ENCODE results near the gene THSD4.

The THSD4 gene

DNA sequence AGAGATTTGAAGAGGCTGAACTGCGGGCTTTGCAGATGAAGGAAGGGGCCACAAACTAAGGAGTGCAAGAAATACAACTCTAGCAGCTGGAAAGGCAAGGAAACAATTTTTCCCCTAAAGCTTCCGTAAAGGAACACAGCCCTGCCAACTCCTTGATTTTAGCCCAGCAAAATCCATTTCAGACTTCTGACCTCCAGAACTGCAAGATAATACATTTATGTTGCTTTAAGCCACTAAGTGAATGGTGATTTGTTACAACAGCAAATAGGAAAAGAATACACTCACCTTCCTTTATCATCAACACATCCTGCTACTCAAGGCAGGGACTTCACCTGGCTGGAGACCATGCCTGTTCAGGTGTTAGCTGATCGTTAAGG is 575.8 kb downstream of the THSD4 start:
- Histone ChIP-seq H3K4me3 (ENCODE audit: low read depth in 1 of 2, low read length in 2 of 2) (no peak overlapping the region), H3K27me3 (ENCODE audit: low read depth, low read length) (no peaks in the 10 kb centered on the region), H3K27ac (ENCODE audit: low read length) (peak overlapping the region; percentile 73), H3K4me1 (ENCODE audit: control insufficient read depth in 1 of 2, insufficient read depth in 2 of 2, low read length in 2 of 2) (peaks cover 13 to 23% of the 10 kb centered on the region in 2 donors), H3K36me3 (ENCODE audit: control insufficient read depth in 1 of 2, insufficient read depth in 2 of 2, low read length in 2 of 2) (no peaks in the 10 kb centered on the region), H3K9me3 (ENCODE audit: control insufficient read depth in 1 of 2, low read length in 2 of 2) (no peaks in the 10 kb centered on the region)

DNA sequence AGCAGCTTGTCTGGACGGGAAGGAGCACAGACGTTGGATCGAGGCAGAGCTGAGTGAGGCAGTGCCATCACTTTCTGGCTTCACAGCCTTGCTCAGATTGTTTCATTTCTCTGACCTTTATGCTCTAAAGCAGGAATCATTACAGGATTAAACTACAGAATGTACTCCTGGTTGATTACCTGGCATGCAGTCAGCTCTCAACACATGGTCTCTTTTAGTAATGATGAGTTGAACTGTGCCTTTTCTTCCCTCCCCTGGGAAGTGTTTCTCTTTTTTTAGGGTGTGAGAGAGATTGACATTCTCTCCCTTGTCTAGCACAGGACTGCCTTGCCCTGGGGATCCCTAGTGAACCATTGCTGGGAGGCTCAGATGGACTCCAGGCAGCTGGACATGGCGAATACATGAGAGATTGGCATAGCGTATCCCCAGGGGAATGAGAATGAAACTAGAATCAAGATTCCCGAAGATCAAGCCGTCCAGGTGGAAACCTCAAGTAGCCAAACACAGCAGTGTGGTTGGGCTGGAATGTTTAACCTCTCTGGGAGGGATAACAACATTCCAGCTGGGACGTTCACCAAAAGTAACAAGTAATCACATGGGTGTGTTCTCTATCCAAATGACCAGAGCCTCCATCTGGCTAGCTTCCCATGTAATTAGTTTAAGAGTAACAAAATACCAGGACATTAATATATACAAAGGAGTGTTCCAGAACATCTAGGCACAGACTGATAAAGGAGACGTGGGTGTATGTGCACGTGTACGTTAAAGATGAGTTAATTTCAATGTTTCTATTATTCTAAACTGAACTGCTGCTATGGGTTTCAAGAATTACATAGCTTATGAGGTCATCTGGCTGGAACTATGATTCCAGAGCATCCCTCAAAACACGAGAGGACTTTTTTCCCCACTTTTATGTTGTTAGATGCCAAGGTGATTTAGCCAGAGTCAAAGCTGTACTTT is 576.5 kb downstream of the THSD4 start:
- Histone ChIP-seq H3K4me1 (ENCODE audit: control insufficient read depth in 1 of 2, insufficient read depth in 2 of 2, low read length in 2 of 2) (peaks cover 13 to 23% of the 10 kb centered on the region in 2 donors), H3K9me3 (ENCODE audit: control insufficient read depth in 1 of 2, low read length in 2 of 2) (no peaks in the 10 kb centered on the region), H3K27me3 (ENCODE audit: low read depth, low read length) (no peaks in the 10 kb centered on the region), H3K27ac (ENCODE audit: low read length) (peak overlapping the region; percentile 73), H3K4me3 (ENCODE audit: low read depth in 1 of 2, low read length in 2 of 2) (no peak overlapping the region), H3K36me3 (ENCODE audit: control insufficient read depth in 1 of 2, insufficient read depth in 2 of 2, low read length in 2 of 2) (no peaks in the 10 kb centered on the region)

DNA sequence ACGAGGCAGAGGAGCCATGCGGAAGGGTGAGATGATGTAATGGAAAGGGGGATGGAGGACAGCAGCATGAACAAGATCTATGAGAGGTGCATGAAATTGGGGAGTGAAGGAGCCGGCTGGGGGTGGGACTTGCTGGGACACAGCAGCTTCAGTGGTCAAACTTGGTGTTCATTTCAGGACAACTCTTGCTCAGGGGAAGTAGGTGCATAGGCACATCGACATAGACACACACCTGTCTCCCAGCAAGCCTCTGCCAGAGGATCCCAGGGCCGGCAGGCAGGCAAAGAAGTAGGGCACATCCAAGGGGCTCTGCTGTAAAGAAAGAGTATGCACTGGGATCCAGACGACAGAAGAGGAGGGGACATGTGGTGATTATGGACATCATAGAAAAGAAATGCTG is 582.0 kb downstream of the THSD4 start:
- H3K36me3 ChIP-seq (ENCODE audit: control insufficient read depth in 1 of 2, insufficient read depth in 2 of 2, low read length in 2 of 2) = no peaks in the 10 kb centered on the region
- peaks cover 0 to 9% of the 10 kb centered on the region in 2 donors for H3K4me1 ChIP-seq (ENCODE audit: control insufficient read depth in 1 of 2, insufficient read depth in 2 of 2, low read length in 2 of 2)
- H3K4me3 ChIP-seq (ENCODE audit: low read depth in 1 of 2, low read length in 2 of 2) = no peak overlapping the region
- H3K27me3 ChIP-seq (ENCODE audit: low read depth, low read length) = no peaks in the 10 kb centered on the region
- H3K27ac ChIP-seq (ENCODE audit: low read length) = no peak overlapping the region
- no peaks in the 10 kb centered on the region for H3K9me3 ChIP-seq (ENCODE audit: control insufficient read depth in 1 of 2, low read length in 2 of 2)

DNA sequence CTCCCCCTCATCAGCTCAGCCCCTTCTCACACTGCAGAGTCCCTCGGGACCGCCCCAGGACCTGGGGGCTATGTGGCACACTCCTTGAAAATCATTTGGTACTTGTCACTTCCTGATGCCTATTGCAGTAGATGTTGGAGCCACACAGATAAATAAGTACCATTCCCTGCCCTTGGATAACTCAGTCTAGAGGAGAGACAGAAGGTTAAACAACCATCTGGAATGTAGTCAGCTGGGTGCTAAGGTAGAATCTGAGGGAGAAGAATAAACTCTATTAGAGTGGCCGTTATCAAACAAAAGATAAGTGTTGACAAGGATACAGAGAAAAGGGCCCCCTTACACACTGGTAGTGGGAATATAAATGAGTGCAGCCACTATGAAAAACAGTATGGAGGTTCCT is 582.8 kb downstream of the THSD4 start:
- Histone ChIP-seq H3K9me3 (ENCODE audit: control insufficient read depth in 1 of 2, low read length in 2 of 2) (no peaks in the 10 kb centered on the region), H3K36me3 (ENCODE audit: control insufficient read depth in 1 of 2, insufficient read depth in 2 of 2, low read length in 2 of 2) (no peaks in the 10 kb centered on the region), H3K4me1 (ENCODE audit: control insufficient read depth in 1 of 2, insufficient read depth in 2 of 2, low read length in 2 of 2) (peaks cover 0 to under 1% of the 10 kb centered on the region in 2 donors), H3K27ac (ENCODE audit: low read length) (no peak overlapping the region), H3K27me3 (ENCODE audit: low read depth, low read length) (no peaks in the 10 kb centered on the region), H3K4me3 (ENCODE audit: low read depth in 1 of 2, low read length in 2 of 2) (no peak overlapping the region)

- Histone ChIP-seq H3K36me3 (ENCODE audit: control insufficient read depth in 1 of 2, insufficient read depth in 2 of 2, low read length in 2 of 2) (no peaks in the 10 kb centered on the region), H3K4me1 (ENCODE audit: control insufficient read depth in 1 of 2, insufficient read depth in 2 of 2, low read length in 2 of 2) (no peaks in the 10 kb centered on the region), H3K27ac (ENCODE audit: low read length) (no peak overlapping the region), H3K27me3 (ENCODE audit: low read depth, low read length) (no peaks in the 10 kb centered on the region), H3K4me3 (ENCODE audit: low read depth in 1 of 2, low read length in 2 of 2) (no peak overlapping the region), H3K9me3 (ENCODE audit: control insufficient read depth in 1 of 2, low read length in 2 of 2) (no peaks in the 10 kb centered on the region)
These were observed 583.5 kb downstream of the THSD4 start for GRCh38 chr15:71698742-71699141.

DNA sequence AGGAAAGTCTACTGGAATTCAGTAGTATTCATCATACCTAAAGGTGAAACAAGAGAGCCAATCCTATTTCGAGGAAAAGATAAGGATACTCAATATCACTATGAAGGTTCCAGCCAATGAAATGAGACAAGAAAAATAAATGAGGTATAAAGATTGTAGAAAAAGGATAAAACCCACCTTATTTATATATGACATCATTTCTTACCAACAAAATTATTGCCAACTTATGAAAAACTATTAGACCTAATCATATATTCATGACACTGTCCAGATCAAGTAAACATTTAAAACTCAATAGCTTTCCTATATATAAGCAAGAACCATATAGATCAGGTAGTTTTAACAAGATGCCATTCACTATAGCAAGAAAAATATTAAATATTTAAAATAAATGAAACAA is 584.7 kb downstream of the THSD4 start:
- H3K4me3 ChIP-seq (ENCODE audit: low read depth in 1 of 2, low read length in 2 of 2) = no peak overlapping the region
- H3K27ac ChIP-seq (ENCODE audit: low read length) = no peak overlapping the region
- no peaks in the 10 kb centered on the region for H3K9me3 ChIP-seq (ENCODE audit: control insufficient read depth in 1 of 2, low read length in 2 of 2)
- no peaks in the 10 kb centered on the region for H3K27me3 ChIP-seq (ENCODE audit: low read depth, low read length)
- H3K36me3 ChIP-seq (ENCODE audit: control insufficient read depth in 1 of 2, insufficient read depth in 2 of 2, low read length in 2 of 2) = no peaks in the 10 kb centered on the region
- no peaks in the 10 kb centered on the region for H3K4me1 ChIP-seq (ENCODE audit: control insufficient read depth in 1 of 2, insufficient read depth in 2 of 2, low read length in 2 of 2)

DNA sequence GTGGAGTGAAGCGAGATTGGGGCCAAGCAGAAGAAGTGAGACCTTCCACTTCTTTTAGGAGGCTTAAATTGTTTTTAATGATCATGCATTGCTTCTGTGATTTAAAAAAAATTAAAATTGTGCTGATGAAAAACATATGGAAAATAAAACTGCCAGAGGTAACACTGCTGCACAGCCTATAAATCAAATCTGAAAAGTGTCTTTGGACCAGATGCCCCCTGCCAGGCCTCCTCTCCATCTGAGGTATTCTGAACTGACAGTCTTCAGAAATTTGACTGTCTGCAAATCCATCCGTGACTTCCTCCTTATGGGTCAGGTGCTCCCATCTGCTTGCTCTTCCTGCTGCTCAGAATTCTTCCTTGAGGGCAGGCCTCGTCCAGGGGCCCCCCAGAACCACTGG is 586.5 kb downstream of the THSD4 start:
- Histone ChIP-seq H3K4me3 (ENCODE audit: low read depth in 1 of 2, low read length in 2 of 2) (no peak overlapping the region), H3K27ac (ENCODE audit: low read length) (no peak overlapping the region), H3K4me1 (ENCODE audit: control insufficient read depth in 1 of 2, insufficient read depth in 2 of 2, low read length in 2 of 2) (peaks cover 7 to 12% of the 10 kb centered on the region in 2 donors), H3K9me3 (ENCODE audit: control insufficient read depth in 1 of 2, low read length in 2 of 2) (no peaks in the 10 kb centered on the region), H3K27me3 (ENCODE audit: low read depth, low read length) (no peaks in the 10 kb centered on the region), H3K36me3 (ENCODE audit: control insufficient read depth in 1 of 2, insufficient read depth in 2 of 2, low read length in 2 of 2) (no peaks in the 10 kb centered on the region)

GRCh38 chr15:71702496-71702895 is 587.2 kb downstream of the THSD4 start:
- Histone ChIP-seq H3K9me3 (ENCODE audit: control insufficient read depth in 1 of 2, low read length in 2 of 2) (no peaks in the 10 kb centered on the region), H3K4me1 (ENCODE audit: control insufficient read depth in 1 of 2, insufficient read depth in 2 of 2, low read length in 2 of 2) (peaks cover 10 to 17% of the 10 kb centered on the region in 2 donors), H3K36me3 (ENCODE audit: control insufficient read depth in 1 of 2, insufficient read depth in 2 of 2, low read length in 2 of 2) (no peaks in the 10 kb centered on the region), H3K27ac (ENCODE audit: low read length) (no peak overlapping the region), H3K4me3 (ENCODE audit: low read depth in 1 of 2, low read length in 2 of 2) (no peak overlapping the region), H3K27me3 (ENCODE audit: low read depth, low read length) (no peaks in the 10 kb centered on the region)

DNA sequence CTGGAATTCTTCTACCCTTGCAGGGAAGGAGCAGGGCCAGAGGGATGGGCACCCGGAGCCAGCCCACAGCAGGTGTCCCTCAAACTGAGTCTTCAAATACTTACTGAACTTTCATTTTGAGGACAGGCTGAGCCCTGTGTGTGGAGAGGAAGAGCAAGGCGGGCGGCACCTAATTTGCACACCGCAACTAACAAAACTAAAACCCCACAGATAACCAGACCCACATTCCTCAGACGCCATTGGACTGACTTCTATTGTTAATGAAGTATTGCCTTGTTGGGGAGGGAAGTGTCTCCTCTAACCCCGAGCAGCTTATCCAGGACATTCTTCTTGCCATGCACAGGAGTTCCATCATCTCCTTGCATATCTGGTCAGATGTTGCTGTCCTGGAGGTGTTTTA is 589.9 kb downstream of the THSD4 start:
- Histone ChIP-seq H3K27ac (ENCODE audit: low read length) (no peak overlapping the region), H3K4me1 (ENCODE audit: control insufficient read depth in 1 of 2, insufficient read depth in 2 of 2, low read length in 2 of 2) (peaks cover 23% of the 10 kb centered on the region in 2 donors), H3K9me3 (ENCODE audit: control insufficient read depth in 1 of 2, low read length in 2 of 2) (no peaks in the 10 kb centered on the region), H3K27me3 (ENCODE audit: low read depth, low read length) (no peaks in the 10 kb centered on the region), H3K36me3 (ENCODE audit: control insufficient read depth in 1 of 2, insufficient read depth in 2 of 2, low read length in 2 of 2) (no peaks in the 10 kb centered on the region), H3K4me3 (ENCODE audit: low read depth in 1 of 2, low read length in 2 of 2) (no peak overlapping the region)

- Histone ChIP-seq H3K27me3 (ENCODE audit: low read depth, low read length) (no peaks in the 10 kb centered on the region), H3K4me3 (ENCODE audit: low read depth in 1 of 2, low read length in 2 of 2) (no peak overlapping the region), H3K27ac (ENCODE audit: low read length) (peak overlapping the region; percentile 43), H3K9me3 (ENCODE audit: control insufficient read depth in 1 of 2, low read length in 2 of 2) (no peaks in the 10 kb centered on the region), H3K36me3 (ENCODE audit: control insufficient read depth in 1 of 2, insufficient read depth in 2 of 2, low read length in 2 of 2) (no peaks in the 10 kb centered on the region), H3K4me1 (ENCODE audit: control insufficient read depth in 1 of 2, insufficient read depth in 2 of 2, low read length in 2 of 2) (peaks cover 23% of the 10 kb centered on the region in 2 donors)
These were observed 591.4 kb downstream of the THSD4 start for GRCh38 chr15:71706461-71707229.

GRCh38 chr15:71707230-71708050 is 592.2 kb downstream of the THSD4 start:
- Histone ChIP-seq H3K9me3 (ENCODE audit: control insufficient read depth in 1 of 2, low read length in 2 of 2) (no peaks in the 10 kb centered on the region), H3K27me3 (ENCODE audit: low read depth, low read length) (no peaks in the 10 kb centered on the region), H3K4me1 (ENCODE audit: control insufficient read depth in 1 of 2, insufficient read depth in 2 of 2, low read length in 2 of 2) (peaks cover 23% of the 10 kb centered on the region in 2 donors), H3K27ac (ENCODE audit: low read length) (peak overlapping the region; percentile 43), H3K36me3 (ENCODE audit: control insufficient read depth in 1 of 2, insufficient read depth in 2 of 2, low read length in 2 of 2) (no peaks in the 10 kb centered on the region), H3K4me3 (ENCODE audit: low read depth in 1 of 2, low read length in 2 of 2) (no peak overlapping the region)
